ENCODE measurements around the gene THADA. TPM values are rescaled to one million over a fixed set of nuclear protein-coding genes. Genes with fewer than 3 reads are reported as not detected.

THADA gene
- total RNA-seq, 1 donor, result 33.2 TPM

DNA sequence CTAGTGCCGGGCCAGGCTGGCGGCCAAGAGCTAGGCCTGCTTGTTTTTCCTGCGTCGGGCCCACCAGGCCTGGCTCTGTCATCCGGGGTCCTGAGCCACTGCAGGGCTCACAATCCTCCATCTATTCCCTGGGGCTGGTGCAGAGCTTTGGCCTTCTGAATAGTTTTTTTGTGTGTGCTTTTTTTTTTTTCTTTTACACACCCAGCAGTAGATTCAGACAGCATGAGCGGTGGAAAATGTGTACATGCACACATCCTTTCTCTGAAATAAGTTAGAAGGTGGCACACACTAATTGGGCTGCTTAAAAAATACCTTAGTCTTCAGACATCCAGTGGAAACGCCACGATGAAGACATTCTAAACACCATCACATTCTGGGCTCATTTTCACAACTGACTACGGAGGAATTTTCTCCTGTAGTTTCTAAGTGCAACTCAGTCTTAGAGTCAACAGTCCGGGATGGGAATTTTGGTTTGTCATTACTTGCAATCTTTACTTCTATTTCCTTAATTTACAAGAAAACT, 375.5 kb downstream of the THADA start:
- peak; percentile 65 for DNase-seq (ENCODE audit: low read depth)
- TF ChIP-seq CTCF (IDR thresholded peaks at IDR 0.05; ENCODE audit: insufficient read depth, low read depth, low read length), result no peak
- H3K4me3 ChIP-seq (ENCODE audit: low read depth, low read length), result peak overlapping the region; percentile 96

DNA sequence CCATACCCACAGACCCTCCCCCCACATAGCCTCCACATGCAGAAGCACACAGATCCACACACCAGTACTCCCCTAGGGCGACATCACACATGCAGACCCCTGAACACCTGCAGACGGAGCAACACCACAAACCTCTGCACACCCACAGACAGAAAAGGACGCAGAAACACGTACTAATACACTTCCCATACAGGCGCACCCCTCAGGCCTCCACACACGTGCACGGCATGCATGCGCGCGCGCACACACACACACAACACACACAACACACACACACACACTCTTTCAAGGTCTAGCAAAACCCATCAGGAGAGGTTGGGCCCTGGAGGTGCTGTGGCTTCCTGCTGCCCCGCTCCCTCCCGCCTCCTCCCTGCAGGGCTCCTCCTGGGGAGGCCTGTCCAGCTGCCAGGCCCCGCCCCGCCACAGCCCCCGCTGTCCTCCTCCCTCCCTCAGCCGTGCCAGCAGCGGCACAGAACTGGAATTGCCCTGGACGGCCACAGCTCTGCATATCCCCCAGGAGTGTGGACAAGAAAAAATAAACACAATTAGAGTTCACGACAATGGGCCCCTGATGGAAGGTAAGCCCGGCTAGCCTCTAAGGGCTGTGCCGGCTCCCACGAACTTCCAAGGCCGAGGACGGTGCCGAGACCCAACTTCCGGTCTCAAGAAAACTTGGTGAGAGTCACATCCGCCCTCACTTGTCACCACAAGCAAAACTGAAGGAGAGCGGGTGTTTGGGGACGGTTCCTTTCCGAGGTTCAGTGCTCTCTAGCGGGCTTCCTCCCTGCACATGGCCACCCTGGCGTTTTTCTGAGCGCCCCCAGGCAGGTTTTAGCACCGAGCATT, 376.2 kb downstream of the THADA start:
- TF ChIP-seq CTCF (IDR thresholded peaks at IDR 0.05; ENCODE audit: insufficient read depth, low read depth, low read length), result no peak
- peak; percentile 88 for DNase-seq (ENCODE audit: low read depth)
- peak overlapping the region; percentile 96 for H3K4me3 ChIP-seq (ENCODE audit: low read depth, low read length)

DNA sequence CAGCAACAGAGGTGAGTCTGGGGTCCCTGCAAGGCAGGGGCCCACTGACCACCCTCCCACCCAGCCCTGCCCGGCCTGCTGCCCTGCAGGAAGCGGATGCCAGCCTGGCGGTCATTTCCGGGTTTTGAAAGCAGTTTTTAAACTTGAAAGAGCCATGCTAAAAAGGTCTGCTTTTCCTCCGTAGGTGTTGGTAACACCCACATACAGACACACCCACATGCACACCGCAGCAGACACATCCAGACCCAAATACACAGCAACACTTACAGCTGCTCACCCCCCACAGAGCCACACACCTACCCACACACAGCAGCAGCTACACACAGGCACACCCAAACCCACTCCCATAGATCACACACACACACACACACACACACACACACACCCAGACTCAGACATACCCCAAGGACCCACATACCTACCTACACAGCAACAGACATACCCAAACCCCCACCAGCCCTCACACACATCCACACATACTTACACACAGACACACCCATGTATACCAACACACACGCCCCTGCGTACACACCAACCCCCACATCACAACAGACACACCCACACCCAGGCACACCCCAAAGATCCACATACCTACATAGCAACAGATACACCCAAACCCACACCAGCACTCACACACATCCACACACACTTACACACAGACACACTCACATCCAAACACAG, 377.0 kb downstream of the THADA start:
- TF ChIP-seq CTCF (IDR thresholded peaks at IDR 0.05; ENCODE audit: insufficient read depth, low read depth, low read length), result no peak
- peak; percentile 43 for DNase-seq (ENCODE audit: low read depth)

DNA sequence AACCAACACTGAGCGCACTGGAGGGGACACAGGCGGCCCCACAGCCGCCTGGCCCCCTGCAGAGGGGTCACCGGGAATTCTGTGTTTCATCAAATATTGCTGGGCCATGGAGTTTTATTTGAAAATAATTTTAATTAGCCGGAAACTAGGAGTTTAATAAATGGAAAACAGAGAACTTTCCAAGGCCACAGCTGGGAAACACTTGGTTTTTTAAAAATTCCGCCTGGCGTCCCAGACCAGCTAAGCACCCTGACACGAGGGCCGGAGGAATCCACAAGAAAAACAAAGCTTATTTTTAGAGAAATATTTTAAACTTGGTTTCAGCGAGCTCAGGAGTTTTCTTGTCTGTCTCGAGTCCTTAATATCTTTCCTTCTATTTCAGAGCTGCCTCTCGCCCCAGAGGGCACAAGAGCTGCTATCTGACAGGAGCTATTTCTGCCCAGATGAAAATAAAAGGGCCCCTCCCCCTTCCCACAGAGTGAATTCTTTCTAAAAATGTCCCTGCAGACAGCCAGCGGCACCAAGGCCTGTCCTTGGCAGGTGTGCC, 377.6 kb downstream of the THADA start:
- no peak overlapping the region for H3K4me3 ChIP-seq (ENCODE audit: low read depth, low read length)
- DNase-seq (ENCODE audit: low read depth), result peak; percentile 43
- no peak for TF ChIP-seq CTCF (IDR thresholded peaks at IDR 0.05; ENCODE audit: insufficient read depth, low read depth, low read length)

More for the DNA sequence above, 377.0 kb downstream of the THADA start:
- H3K4me3 ChIP-seq (ENCODE audit: low read depth, low read length), result peak overlapping the region; percentile 96

- no peak for TF ChIP-seq CTCF (IDR thresholded peaks at IDR 0.05; ENCODE audit: insufficient read depth, low read depth, low read length)
- DNase-seq (ENCODE audit: low read depth), result no peak
- H3K4me3 ChIP-seq (ENCODE audit: low read depth, low read length), result no peak overlapping the region
Observed at GRCh38 chr2:43217228-43218154, 378.3 kb downstream of the THADA start.

- H3K4me3 ChIP-seq (ENCODE audit: low read depth, low read length), result no peak overlapping the region
Observed at GRCh38 chr2:43216629-43217028, 379.2 kb downstream of the THADA start.

More at GRCh38 chr2:43216629-43217028, 379.2 kb downstream of the THADA start:
- no peak for TF ChIP-seq CTCF (IDR thresholded peaks at IDR 0.05; ENCODE audit: insufficient read depth, low read depth, low read length)
- DNase-seq (ENCODE audit: low read depth), result no peak

Data from fibroblast of villous mesenchyme (primary cell).